ENCODE results near the gene MARCHF3. TPM values are rescaled to one million over a fixed set of nuclear protein-coding genes. Genes with fewer than 3 reads are reported as not detected.

Gene MARCHF3
- total and polyA plus RNA-seq, 2 of the 13 experiments (the other 11 are each of a cell fraction or from before 2014, with no cell fraction given), result 4.8 to 11.9 TPM

- TF ChIP-seq ZNF326 (CRISPR knock-in tag; IDR thresholded peaks at IDR 0.05; ENCODE audit: borderline replicate concordance), result no peak
- TF ChIP-seq RXRA (CRISPR knock-in tag; IDR thresholded peaks at IDR 0.05), result peak; percentile 57; the same call in 1 of the 2 replicates
- TF ChIP-seq MATR3 (CRISPR knock-in tag; IDR thresholded peaks at IDR 0.05), result no peak
- TF ChIP-seq ZXDC (CRISPR knock-in tag; IDR thresholded peaks at IDR 0.05), result no peak
- 0 out of 2 replicates have a peak, but pooled peaks have one; percentile 50 for TF ChIP-seq ZBTB26 (CRISPR knock-in tag; IDR thresholded peaks at IDR 0.05; ENCODE audit: borderline replicate concordance)
- peak; percentile 6 for TF ChIP-seq ZSCAN25 (CRISPR knock-in tag; IDR thresholded peaks at IDR 0.05)
- 0 out of 2 replicates have a peak, but pooled peaks have one; percentile 36 for TF ChIP-seq AHDC1 (CRISPR knock-in tag; IDR thresholded peaks at IDR 0.05; ENCODE audit: borderline replicate concordance)
- peak; percentile 90 for TF ChIP-seq ZNF674 (CRISPR knock-in tag; IDR thresholded peaks at IDR 0.05; ENCODE audit: low read depth)
- TF ChIP-seq MYPOP (CRISPR knock-in tag; IDR thresholded peaks at IDR 0.05), result peak; percentile 92
- TF ChIP-seq ZNF850 (CRISPR knock-in tag; conservative IDR thresholded peaks at IDR 0.05), result 0 out of 2 replicates have a peak, but pooled peaks have one; percentile 77
- no peak for TF ChIP-seq ZNF496 (CRISPR knock-in tag; IDR thresholded peaks at IDR 0.05; ENCODE audit: insufficient replicate concordance)
- TF ChIP-seq ZC3H4 (CRISPR knock-in tag; IDR thresholded peaks at IDR 0.05; ENCODE audit: borderline replicate concordance), result no peak
- no peak; the same call in 1 of the 2 replicates for TF ChIP-seq ZNF431 (CRISPR knock-in tag; IDR thresholded peaks at IDR 0.05; ENCODE audit: borderline replicate concordance, low read depth)
- no peak for TF ChIP-seq MZF1 (CRISPR knock-in tag; IDR thresholded peaks at IDR 0.05; ENCODE audit: borderline replicate concordance)
- TF ChIP-seq SALL2 (CRISPR knock-in tag; IDR thresholded peaks at IDR 0.05), result peak; percentile 84
- TF ChIP-seq THAP8 (CRISPR knock-in tag; IDR thresholded peaks at IDR 0.05; ENCODE audit: borderline replicate concordance), result peak; percentile 55; the same call in 1 of the 2 replicates
Observed at GRCh38 chr5:127030259-127031146, at the start of gene MARCHF3 (continued).
